ENCODE data around the gene PLEKHA7. TPM values are rescaled to one million over a fixed set of nuclear protein-coding genes. Genes with fewer than 3 reads are reported as not detected.

Gene PLEKHA7
- total and polyA plus RNA-seq, 2 experiments from 2014 or later = 40.8 to 167 TPM

DNA sequence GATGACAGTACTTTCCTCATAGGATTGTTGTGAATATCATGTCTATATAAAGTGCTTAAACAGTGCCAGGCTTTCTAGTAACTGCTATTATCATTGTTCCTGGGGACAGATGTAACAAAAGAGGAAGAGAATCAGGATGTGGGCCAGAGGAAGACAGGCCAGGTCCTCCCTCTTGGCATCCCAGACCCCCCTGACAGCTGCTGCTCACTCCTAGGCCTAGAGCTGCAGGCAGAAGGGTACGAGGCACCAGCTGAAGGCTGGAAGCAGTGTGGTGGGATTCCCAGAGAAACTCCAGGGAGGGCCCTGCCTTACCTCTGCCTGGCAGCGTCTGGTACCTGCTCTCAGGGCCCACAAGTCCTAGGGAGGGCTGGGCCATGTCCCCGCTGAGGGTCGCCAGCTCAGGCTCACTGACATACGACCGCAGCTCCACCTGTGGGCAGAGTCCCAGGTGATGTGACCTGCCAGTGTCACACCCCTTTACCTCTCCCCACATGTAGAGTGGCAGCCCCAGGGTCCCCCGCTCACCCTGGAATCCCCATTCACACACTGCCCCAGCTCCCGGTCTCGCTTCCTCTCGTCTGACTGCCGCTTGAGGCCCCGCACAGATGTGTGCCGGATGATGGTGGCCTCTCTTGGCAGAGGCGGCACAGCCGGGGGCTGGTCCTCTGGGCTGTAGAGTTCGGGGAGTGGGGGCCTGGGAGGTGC lies 223.6 kb downstream of the PLEKHA7 start:
- DNase-seq (ENCODE audit: low read depth in 1 of 2, low spot score in 1 of 2) = no peak
- Histone ChIP-seq H3K9me3 (ENCODE audit: low read depth) (no peaks in the 10 kb centered on the region), H3K4me3 (no peak overlapping the region), H3K36me3 (peaks cover 43% of the 10 kb centered on the region), H3K4me1 (ENCODE audit: low read depth) (no peaks in the 10 kb centered on the region), H3K27ac (peak overlapping the region; percentile 27), H3K27me3 (no peaks in the 10 kb centered on the region)
- TF ChIP-seq, protein P1, sequence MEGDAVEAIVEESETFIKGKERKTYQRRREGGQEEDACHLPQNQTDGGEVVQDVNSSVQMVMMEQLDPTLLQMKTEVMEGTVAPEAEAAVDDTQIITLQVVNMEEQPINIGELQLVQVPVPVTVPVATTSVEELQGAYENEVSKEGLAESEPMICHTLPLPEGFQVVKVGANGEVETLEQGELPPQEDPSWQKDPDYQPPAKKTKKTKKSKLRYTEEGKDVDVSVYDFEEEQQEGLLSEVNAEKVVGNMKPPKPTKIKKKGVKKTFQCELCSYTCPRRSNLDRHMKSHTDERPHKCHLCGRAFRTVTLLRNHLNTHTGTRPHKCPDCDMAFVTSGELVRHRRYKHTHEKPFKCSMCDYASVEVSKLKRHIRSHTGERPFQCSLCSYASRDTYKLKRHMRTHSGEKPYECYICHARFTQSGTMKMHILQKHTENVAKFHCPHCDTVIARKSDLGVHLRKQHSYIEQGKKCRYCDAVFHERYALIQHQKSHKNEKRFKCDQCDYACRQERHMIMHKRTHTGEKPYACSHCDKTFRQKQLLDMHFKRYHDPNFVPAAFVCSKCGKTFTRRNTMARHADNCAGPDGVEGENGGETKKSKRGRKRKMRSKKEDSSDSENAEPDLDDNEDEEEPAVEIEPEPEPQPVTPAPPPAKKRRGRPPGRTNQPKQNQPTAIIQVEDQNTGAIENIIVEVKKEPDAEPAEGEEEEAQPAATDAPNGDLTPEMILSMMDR (IDR thresholded peaks at IDR 0.05; ENCODE audit: low read depth, low read length) = no peak

DNA sequence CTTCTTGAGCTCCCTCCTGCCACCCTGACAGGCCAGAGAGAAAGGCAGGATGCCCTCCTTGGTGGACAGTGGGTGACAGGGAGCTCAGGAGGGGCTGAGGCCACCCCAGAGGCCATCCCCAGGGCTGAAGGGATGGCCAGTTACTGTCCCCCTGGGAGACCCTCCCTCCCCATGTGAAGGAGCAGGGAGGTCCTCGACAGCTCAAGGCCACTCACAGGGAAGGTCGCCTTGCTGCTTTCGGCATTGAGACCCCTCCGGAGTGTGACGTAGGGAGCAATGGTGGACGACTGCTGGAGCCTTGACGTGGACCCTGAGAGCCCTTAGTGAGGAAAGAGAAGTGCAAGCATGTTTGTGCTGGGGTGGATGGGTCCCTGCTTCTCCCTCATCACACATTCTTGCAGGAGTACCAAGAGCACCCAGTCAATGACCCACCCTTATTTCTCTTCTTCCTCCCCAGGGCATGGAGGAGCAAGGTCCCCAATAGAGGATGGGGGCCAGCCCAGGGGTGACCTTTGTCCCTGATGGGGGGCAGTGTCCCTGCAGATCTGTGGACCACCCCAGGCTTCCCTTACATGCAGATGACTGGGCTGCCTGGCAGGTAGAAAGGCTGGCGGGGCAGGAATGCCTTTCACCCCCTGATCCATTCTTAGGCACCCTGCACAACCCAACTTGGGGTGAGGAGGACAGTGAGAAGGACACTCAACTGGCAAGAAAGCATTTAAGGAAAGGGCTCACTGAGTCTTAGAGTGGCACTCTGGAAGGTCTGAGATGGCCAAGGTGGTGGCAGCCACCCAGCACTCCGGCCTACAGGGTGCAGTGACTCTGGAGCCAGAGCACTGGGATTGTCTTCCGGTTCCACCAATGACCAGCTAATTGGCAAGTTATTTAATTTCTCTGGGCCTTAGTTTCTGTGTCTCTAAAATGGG lies 224.4 kb downstream of the PLEKHA7 start:
- peak overlapping the region; percentile 45 for H3K27ac ChIP-seq

DNA sequence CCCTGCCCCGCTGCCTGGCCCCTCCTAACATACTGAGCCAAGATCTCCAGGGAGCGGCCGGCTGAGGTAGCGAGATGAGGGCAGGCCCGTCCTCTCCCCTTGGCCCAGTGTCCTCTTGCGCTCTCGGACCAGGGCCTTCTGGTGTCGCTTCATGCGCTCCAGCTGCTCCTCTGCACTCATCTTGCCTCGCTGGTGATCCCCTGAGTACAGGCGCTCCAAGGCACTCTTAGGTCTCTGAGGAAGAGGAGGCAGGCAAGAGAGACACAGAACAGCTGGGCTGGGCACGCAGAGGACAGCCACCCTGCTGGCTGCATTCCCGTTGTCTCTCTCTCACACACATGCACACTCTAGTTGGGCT lies 225.2 kb downstream of the PLEKHA7 start:
- no peak for DNase-seq (ENCODE audit: low read depth in 1 of 2, low spot score in 1 of 2)
- Histone ChIP-seq H3K27ac (peak overlapping the region; percentile 45), H3K4me3 (no peak overlapping the region), H3K36me3 (peaks cover 31% of the 10 kb centered on the region), H3K27me3 (no peaks in the 10 kb centered on the region), H3K9me3 (ENCODE audit: low read depth) (no peaks in the 10 kb centered on the region), H3K4me1 (ENCODE audit: low read depth) (no peaks in the 10 kb centered on the region)
- TF ChIP-seq, protein P1 (IDR thresholded peaks at IDR 0.05; ENCODE audit: low read depth, low read length) = no peak

More for the DNA sequence above, 224.4 kb downstream of the PLEKHA7 start:
- Histone ChIP-seq H3K9me3 (ENCODE audit: low read depth) (no peaks in the 10 kb centered on the region), H3K4me1 (ENCODE audit: low read depth) (no peaks in the 10 kb centered on the region), H3K27me3 (no peaks in the 10 kb centered on the region), H3K4me3 (no peak overlapping the region), H3K36me3 (peaks cover 37% of the 10 kb centered on the region)
- no peak for DNase-seq (ENCODE audit: low read depth in 1 of 2, low spot score in 1 of 2)
- TF ChIP-seq, protein P1 (IDR thresholded peaks at IDR 0.05; ENCODE audit: low read depth, low read length) = no peak

DNA sequence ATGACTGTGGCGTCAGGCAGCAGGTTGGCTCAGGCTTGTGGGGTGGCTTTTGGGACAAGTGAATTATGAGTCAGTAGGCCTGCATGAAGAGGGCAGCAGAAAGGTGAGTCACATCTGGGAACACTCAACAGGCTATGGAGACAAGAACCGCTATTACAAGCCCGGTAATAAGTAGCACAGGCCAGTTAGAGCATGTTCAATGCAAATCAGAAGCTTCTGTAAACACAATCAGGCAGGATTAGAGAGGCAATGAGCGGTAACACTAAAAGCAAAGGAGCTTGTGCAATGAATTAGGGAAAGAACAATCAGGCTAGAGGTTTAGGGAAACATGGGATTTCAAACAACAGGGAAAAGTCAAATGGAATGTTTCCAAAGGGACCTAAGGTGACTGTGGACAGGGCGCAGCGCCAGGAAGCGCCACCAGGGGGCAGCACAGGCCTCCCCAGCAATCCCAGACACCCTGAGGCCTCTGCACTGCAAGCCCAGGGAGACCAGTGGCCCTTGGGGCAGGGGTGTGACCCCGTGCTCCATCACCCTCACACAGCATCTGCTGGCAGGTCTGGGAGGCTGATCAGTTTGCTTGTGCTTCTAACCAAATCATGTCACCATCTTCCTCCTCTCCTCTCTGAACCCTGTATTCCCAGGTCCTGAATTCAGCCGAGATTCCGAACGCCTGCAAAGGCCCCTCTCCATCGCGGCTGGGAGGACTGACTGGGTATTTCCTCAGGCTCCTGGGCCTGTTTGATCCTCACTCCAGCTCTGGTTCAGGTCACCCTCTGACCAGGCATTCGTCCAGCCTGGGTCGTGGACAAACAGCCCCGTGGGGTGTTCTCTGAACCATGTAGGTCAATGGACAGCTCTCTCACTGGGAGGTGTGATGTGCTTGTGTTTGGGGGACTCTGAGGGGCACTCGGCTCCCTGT lies 225.8 kb downstream of the PLEKHA7 start:
- peak; percentile 74 to 84 for DNase-seq (ENCODE audit: low read depth in 1 of 2, low spot score in 1 of 2)
- H3K4me3 ChIP-seq = no peak overlapping the region
- H3K9me3 ChIP-seq (ENCODE audit: low read depth) = no peaks in the 10 kb centered on the region
- TF ChIP-seq, protein P1 (IDR thresholded peaks at IDR 0.05; ENCODE audit: low read depth, low read length) = peak; percentile 99
- peaks cover 24% of the 10 kb centered on the region for H3K36me3 ChIP-seq
- peak overlapping the region; percentile 45 for H3K27ac ChIP-seq
- no peaks in the 10 kb centered on the region for H3K4me1 ChIP-seq (ENCODE audit: low read depth)
- H3K27me3 ChIP-seq = no peaks in the 10 kb centered on the region

Measured in cardiac muscle cell (in vitro differentiated cells and primary cell).